ENCODE measurements around the gene SMOC2. TPM values are rescaled to one million over a fixed set of nuclear protein-coding genes. Genes with fewer than 3 reads are reported as not detected.

The SMOC2 gene
- total RNA-seq, 4 donors from 2014 or later: 9.0 to 25.7 (median 15.2) TPM

DNA sequence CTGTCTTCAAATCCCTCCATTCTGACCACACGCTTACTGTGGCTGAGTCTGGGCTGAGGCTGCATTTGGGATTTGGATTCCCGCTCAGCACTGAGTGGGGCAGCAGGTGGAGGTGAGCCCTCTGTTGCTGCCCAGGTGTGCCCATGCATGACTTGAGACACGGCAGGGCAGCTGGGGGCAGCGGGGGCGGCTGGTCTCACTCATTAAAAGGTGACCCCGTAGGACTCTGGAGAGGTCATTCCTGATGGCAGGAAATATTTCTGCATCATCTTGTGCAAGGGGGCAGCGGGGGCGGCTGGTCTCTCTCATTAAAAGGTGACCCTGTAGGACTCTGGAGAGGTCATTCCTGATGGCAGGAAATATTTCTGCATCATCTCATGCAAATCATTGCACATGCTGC lies 49.8 kb downstream of the SMOC2 start:
- Histone ChIP-seq H3K27me3 (no peaks in the 10 kb centered on the region), H3K27ac (no peak overlapping the region), H3K36me3 (no peaks in the 10 kb centered on the region), H3K4me1 (no peaks in the 10 kb centered on the region), H3K9me3 (no peaks in the 10 kb centered on the region), H3K4me3 (replicated peaks in 1 of 3) (no peak overlapping the region)
- no peak for DNase-seq
- intact Hi-C loops (cut with DNase I): no loop called here
- no peak for TF ChIP-seq POLR2A (IDR thresholded peaks at IDR 0.05)
- TF ChIP-seq, protein P1, sequence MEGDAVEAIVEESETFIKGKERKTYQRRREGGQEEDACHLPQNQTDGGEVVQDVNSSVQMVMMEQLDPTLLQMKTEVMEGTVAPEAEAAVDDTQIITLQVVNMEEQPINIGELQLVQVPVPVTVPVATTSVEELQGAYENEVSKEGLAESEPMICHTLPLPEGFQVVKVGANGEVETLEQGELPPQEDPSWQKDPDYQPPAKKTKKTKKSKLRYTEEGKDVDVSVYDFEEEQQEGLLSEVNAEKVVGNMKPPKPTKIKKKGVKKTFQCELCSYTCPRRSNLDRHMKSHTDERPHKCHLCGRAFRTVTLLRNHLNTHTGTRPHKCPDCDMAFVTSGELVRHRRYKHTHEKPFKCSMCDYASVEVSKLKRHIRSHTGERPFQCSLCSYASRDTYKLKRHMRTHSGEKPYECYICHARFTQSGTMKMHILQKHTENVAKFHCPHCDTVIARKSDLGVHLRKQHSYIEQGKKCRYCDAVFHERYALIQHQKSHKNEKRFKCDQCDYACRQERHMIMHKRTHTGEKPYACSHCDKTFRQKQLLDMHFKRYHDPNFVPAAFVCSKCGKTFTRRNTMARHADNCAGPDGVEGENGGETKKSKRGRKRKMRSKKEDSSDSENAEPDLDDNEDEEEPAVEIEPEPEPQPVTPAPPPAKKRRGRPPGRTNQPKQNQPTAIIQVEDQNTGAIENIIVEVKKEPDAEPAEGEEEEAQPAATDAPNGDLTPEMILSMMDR (IDR thresholded peaks at IDR 0.05): no peak
- WGBS, 2 donors: 84 to 100% methylated on average over 1 to 8 of the region's 8 CpGs

DNA sequence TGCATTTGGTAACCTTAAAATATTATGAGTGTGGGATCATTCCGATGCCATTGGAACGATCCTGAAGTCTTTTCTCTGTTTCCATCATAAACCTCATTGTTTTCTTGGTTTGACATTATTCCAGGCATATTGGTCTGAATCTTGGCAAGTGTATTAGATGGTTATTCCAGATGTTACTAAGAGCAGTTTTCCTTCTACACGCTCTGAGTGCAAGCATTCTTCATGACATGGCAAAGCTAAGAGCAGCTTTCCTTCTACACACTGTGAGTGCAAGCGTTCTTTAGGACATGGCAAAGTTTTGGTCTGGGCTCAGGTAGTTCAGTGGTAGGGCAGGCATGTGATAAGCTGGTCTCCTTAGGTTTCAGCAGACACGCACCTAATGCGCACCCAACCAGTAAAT lies 53.0 kb downstream of the SMOC2 start:
- Histone ChIP-seq H3K4me3 (replicated peaks in 1 of 3) (no peak overlapping the region), H3K27ac (no peak overlapping the region), H3K4me1 (peaks cover 0 to 10% of the 10 kb centered on the region in 2 donors), H3K9me3 (no peaks in the 10 kb centered on the region), H3K27me3 (no peaks in the 10 kb centered on the region), H3K36me3 (no peaks in the 10 kb centered on the region)
- WGBS, 2 donors: 81 to 85% methylated on average over 6 of the region's 6 CpGs
- intact Hi-C loops (cut with DNase I): no loop called here
- TF ChIP-seq, protein P1 (IDR thresholded peaks at IDR 0.05): no peak
- TF ChIP-seq POLR2A (IDR thresholded peaks at IDR 0.05): no peak
- no peak for DNase-seq

DNA sequence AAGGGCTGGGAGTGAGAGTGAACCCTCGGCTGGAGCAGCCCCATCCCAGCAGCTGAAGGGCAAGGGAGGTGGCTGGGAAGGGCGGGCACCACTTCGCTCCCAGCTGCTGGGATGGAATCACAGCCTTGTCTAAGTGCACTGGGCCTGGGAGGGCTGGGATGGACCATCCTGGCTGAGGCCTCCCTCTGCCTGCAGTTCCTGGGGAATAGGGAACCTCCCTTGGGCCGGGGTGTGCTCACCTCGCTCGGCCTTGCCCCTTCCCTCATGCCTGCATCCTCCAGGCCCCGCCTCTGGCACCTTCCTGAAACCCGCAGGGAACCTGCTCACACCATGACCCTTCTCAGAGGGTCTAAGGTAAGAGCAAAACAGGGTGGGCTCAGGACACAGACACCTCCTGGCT lies 53.7 kb downstream of the SMOC2 start:
- intact Hi-C loops (cut with DNase I): no loop called here
- Histone ChIP-seq H3K27me3 (no peaks in the 10 kb centered on the region), H3K9me3 (no peaks in the 10 kb centered on the region), H3K36me3 (no peaks in the 10 kb centered on the region), H3K4me1 (peaks cover 0 to 10% of the 10 kb centered on the region in 2 donors), H3K27ac (no peak overlapping the region), H3K4me3 (replicated peaks in 1 of 3) (no peak overlapping the region)
- TF ChIP-seq, protein P1 (IDR thresholded peaks at IDR 0.05): no peak
- TF ChIP-seq POLR2A (IDR thresholded peaks at IDR 0.05): no peak
- DNase-seq: no peak
- 71 to 91% methylated on average over 2 to 8 of the region's 8 CpGs for WGBS, 2 donors

DNA sequence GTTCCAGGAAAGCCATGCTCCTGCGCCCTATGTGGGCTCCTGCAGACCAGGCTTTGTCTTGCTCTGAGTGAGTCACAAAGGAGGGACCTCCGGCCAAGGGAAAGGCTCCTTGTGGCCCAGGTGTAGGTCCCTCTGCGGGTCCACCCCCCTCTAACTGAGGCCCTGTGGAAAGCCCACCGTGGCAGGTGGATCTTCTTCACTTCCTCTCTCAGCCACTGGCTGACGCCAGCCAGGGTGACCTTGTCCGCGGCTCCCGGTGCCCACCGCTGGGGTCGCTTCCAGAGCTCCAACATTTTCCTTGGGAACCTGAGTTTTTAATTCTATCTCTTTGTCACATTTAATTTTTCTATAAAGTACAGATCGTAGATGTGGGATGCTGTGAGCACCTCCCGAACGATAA lies 54.1 kb downstream of the SMOC2 start:
- 95 to 97% methylated on average over 13 of the region's 13 CpGs for whole genome bisulfite sequencing, 2 donors
- no peak overlapping the region for H3K4me3 ChIP-seq (replicated peaks in 1 of 3)
- peaks cover 0 to 10% of the 10 kb centered on the region in 2 donors for H3K4me1 ChIP-seq
- intact Hi-C loops (cut with DNase I): no loop called here
- no peaks in the 10 kb centered on the region for H3K27me3 ChIP-seq
- H3K36me3 ChIP-seq: no peaks in the 10 kb centered on the region
- no peak for DNase-seq
- no peaks in the 10 kb centered on the region for H3K9me3 ChIP-seq
- H3K27ac ChIP-seq: no peak overlapping the region
- TF ChIP-seq POLR2A (IDR thresholded peaks at IDR 0.05): no peak
- TF ChIP-seq, protein P1 (IDR thresholded peaks at IDR 0.05): no peak

DNA sequence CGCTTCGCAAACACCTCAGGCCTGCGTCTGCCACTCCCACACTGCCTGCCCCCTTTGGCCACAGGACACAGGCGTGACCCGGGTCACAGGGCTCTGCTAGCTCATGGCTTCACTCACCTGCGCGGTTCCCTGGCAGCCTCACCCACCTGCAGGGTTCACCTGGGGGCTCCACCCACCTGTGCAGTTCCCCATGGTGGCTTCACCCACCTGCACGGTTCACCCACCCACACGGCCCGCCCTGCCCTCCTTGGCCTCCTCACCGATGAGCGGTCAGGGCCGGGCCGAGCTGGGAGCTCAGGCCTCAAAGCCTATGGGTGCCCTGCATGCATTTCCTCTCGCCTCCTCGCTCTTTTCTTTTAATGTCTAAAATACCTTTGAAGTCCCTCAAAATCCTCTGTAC lies 54.7 kb downstream of the SMOC2 start:
- TF ChIP-seq, protein P1 (IDR thresholded peaks at IDR 0.05): no peak
- no peak for TF ChIP-seq POLR2A (IDR thresholded peaks at IDR 0.05)
- H3K4me1 ChIP-seq: peaks cover 0 to 10% of the 10 kb centered on the region in 2 donors
- no peaks in the 10 kb centered on the region for H3K27me3 ChIP-seq
- DNase-seq: no peak
- no peaks in the 10 kb centered on the region for H3K36me3 ChIP-seq
- 94 to 95% methylated on average over 15 to 16 of the region's 16 CpGs for WGBS, 2 donors
- H3K9me3 ChIP-seq: no peaks in the 10 kb centered on the region
- H3K4me3 ChIP-seq (replicated peaks in 1 of 3): no peak overlapping the region
- no peak overlapping the region for H3K27ac ChIP-seq
- intact Hi-C loops (cut with DNase I): no loop called here

Measured in thyroid gland (tissue), 4 donors.